Left kidney (tissue), 2 donors: ENCODE results near the gene MSRB3. TPM values are rescaled to one million over a fixed set of nuclear protein-coding genes. Genes with fewer than 3 reads are reported as not detected.
"Not testable (repeated sequence)": the region's sequence is repeated elsewhere in the genome, so short reads cannot be mapped to it uniquely, and the experiment has no call there.

Experiments
- DNase-seq: peaks from one replicate; pipeline ENCODE4 v3.0.0-alpha.2; 2013
- polyA plus RNA-seq: library from polyadenylated mRNA; unstranded; fragments of 120-200 nt; gene quantifications from one replicate; pipeline ENCODE4 v1.2.1, GENCODE V29; 2013; ENCODE audit not compliant: insufficient read length

The MSRB3 gene
- polyA plus RNA-seq, 1 donor, result 21.8 TPM

GRCh38 chr12:65282840-65283239 is 4.4 kb downstream of the MSRB3 start:
- DNase-seq, result no peak

DNA sequence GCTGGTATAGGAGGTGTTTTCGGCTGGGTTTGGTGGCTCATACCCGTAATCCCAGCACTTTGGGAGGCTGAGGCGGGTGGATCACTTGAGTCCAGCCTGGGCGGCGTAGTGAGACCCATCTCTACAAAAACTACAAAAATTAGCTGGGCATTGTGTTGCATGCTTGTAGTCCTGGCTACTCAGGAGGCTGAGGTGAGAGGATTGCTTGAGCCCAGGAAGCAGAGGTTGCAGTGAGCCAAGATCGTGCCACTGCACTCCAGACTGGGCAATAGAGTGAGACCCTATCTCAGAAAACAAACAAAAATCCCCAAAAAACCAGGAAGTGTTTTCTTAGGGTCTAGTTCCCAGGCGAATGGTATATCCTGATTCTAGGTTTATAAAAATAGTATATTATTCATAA is 7.0 kb downstream of the MSRB3 start:
- not testable (repeated sequence) for DNase-seq

GRCh38 chr12:65287426-65287825 is 8.9 kb downstream of the MSRB3 start:
- DNase-seq, result no peak

GRCh38 chr12:65292241-65292640 is 13.8 kb downstream of the MSRB3 start:
- DNase-seq, result no peak

- DNase-seq, result no peak
These were observed 15.3 kb downstream of the MSRB3 start for GRCh38 chr12:65293735-65294134.

DNA sequence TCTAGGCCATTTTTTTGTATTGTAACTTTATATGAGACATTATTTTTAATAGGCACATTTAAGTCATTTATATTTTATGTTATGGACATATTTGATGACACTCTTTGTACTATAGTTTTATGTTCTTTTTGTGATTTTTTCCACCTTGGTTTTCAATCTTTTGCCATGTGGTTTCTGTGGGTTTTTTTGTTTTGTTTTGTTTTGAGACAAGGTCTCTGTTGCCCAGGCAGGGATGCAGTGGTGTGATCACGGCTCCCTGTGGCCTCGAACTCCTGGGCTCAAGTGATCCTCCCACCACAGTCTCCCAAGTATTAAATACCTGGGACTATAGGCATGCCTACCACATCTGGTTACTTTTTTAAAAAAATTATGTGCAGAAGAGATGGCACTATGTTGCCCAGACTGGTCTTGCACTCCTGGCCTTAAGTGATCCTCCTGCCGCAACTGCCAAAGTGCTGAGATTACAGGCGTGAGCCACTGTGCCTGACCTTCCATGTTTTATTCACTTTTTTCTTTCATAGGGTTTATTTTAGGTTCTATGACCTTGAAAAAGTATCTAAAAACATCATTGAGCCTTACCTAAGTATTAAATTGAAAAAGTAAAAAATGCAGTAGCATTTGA is 16.3 kb downstream of the MSRB3 start:
- DNase-seq, result no peak

DNA sequence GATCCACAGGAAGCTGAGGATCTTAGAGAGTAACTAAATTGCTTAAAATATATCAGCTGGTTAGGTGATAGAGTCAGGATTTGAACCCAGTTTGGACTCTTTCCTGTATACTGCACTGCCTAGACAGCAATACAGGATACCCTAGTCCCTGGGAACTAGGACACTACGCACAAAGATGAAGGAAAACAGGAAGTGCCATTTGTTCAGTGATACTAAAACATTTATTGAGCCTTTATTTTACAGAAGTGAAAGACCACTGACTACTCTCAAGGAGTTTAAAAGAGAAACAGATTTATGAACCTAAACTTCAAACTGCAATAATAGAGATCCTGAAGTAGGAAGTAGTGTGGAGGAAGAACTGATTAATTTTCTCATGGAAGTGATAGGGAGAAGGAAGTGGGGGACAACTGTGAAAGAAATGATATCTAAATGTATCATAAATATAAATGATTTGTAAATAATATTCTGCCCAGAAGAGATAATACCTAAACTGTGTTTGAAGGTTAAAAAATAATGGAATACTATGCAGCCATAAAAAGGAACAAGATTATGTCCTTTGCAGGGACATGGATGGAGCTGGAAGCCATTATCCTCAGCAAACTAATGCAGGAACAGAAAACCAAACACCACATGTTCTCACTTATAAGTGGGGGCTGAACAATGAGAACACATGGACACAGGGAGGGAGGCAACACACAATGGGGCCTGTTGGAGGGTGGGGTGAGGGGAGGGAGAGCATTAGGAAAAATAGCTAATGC is 18.2 kb downstream of the MSRB3 start:
- no peak for DNase-seq

DNA sequence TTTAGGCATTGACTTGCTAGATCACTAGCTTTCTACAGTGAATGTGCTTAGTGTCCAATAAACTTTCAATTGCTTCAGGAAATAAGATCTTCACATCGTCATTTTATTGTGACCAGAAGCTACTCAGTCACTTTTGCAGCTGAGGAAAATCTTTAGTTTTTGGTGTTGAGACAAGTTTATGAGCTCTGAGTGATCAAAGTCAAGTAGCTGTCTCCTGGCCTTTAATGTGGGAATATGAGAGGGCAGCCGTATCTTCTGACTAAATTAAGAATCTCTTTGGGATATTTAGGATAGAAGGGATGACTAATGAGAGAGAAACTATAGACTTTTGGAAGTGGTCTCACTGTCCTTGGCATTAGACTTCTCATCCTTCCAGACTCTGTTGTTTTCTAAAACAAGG is 21.6 kb downstream of the MSRB3 start:
- DNase-seq, result no peak

DNA sequence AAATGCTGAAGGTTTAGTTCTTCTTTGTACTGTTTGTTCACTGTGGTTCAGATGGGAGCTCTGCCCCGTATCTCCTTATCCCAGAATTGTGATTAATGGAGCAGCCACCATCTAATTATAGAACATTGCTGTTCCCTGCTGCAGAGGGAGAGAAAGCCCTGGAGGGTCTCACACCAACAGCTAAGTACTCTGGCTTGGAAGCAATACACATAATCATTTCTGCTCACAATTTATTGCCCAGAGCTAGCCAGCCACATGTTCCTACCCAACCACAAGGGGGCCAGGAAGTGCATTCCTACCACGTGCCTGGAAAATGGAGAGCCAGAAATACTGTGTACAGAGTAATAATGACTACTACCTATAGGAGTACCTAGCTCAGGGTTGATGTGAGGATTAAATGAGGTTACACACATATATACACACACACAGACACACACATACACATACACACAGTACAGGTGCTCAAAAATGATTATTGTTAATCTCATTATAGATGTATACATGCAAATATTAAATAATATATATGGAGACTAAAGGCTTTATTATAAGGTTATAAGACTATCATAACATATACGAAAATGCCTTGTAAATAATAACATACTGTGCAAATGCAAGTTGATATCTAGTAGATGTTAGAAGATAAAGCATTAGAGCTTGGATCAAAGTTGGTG is 22.3 kb downstream of the MSRB3 start:
- DNase-seq, result no peak

GRCh38 chr12:65302891-65303290 is 24.4 kb downstream of the MSRB3 start:
- DNase-seq, result no peak

- DNase-seq, result no peak
These were observed 27.0 kb downstream of the MSRB3 start for GRCh38 chr12:65305346-65305950.

DNA sequence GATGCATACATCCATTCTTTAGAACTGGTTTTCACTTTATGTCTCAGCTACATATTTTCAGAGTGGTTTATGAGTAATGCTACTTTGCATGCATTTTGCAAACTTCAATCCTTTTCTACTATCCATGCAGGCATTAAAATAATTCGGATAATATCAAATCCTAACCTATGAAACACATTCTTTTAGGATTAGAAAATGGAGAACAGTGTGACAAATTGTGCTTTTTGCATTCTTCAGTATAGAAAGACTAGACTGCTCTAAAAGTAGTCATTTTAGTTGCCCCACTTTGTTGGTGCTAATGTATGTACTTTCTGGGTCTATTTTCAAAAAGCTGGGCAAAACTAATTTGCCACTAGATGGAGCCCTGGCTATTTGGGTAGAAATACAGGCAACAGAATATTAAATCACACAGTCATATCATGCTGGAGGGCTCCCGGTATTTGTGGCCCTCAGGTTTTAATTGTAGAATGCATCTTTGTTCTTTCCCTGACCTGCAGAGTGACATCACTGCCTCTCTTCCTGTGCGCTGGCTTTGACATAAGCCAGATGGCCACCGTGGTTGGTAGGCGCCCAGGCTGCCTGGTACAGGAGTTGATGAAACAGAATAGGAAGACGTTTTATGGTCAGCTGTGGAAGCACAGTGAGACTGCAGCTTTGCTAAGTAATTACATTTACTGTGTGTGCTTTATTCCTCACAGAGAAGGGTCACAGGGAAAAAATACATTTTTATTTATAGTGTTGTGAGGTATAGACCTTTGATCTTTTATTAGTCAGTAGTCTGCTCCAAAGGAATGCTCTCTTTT is 28.1 kb downstream of the MSRB3 start:
- no peak for DNase-seq

DNA sequence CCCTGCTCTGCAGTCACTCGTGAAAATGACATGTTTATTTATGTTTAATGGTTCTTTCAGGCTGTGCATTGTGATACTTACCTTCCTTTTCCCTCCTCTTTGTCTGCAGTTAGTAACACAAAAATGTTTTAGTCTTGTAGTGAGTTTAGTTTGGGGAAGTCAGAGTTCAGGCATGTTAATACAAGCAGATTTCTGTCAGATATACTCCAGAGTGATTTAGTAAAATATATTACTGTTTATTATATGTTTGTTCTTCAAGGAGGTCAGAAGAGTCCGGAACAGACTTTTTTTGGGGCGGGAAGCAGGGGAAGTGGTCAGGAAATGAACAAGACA is 28.7 kb downstream of the MSRB3 start:
- no peak for DNase-seq

GRCh38 chr12:65308006-65308405 is 29.5 kb downstream of the MSRB3 start:
- no peak for DNase-seq

DNA sequence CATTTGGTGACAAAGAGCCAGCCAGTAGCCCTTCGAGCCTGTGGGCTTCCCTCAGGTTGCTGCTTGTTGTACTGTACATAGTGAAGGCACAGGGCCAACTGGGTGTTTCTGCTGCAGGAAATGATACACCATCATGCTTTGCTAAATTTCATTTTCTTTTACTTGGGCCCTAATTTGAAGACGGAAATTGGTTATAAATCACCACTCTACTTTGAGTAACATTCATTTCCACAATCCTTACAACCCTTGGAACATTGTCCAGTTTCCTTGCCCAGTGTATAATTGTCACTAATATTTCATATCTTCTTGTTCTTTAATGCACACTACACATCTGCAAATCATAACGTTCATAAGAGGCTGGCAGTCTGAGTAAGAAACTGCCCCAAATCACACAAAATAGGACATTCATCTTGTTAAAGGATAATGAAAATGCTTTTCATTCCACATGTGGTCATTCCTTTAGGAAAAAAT is 30.2 kb downstream of the MSRB3 start:
- no peak for DNase-seq

DNA sequence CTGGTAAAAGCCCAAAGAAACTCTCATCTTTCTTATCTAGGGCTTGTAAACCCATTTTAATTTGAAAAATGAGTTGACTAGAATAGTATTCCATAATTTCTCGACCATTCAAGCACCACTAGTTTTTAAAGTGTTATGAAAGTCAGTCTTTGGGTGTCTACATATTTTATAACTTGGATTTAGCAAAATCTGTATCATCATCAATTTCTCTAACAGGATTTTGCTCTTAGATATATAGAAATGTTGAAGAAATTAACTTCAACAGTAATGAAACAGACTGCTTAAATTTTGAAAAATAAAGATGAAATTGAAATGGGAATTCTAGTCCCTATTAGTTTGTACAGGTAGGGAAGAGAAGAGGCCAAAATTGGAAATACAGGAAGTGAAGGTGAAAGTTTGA is 32.8 kb downstream of the MSRB3 start:
- no peak for DNase-seq

- no peak for DNase-seq
These were observed 35.3 kb downstream of the MSRB3 start for GRCh38 chr12:65313719-65314317.

- not testable (repeated sequence) for DNase-seq
These were observed 36.8 kb downstream of the MSRB3 start for GRCh38 chr12:65315238-65315637.

GRCh38 chr12:65318186-65318685 is 39.8 kb downstream of the MSRB3 start:
- DNase-seq, result no peak

DNA sequence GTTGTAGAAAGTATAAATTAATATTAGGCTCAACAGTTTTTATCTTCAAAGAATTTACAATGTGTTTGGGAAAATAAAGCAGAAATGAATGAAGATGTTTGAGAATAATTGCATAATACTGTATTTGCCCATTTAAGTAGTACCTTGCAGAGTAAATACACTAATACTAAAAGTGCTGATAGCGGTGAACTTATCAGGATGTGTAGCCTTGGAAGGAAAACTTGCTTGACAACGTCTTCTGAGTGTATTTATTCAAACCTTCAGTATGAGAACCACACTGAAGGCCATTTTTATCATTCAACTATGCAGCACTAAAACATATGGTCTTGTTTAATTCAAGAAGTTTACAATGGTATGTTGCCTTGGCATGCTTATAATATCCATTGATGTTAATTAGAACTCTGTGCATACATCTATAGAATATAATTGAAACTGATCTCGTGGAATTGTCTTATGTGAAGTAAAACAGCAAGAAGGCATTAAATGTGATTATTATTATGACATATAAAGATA is 41.3 kb downstream of the MSRB3 start:
- DNase-seq, result no peak

DNA sequence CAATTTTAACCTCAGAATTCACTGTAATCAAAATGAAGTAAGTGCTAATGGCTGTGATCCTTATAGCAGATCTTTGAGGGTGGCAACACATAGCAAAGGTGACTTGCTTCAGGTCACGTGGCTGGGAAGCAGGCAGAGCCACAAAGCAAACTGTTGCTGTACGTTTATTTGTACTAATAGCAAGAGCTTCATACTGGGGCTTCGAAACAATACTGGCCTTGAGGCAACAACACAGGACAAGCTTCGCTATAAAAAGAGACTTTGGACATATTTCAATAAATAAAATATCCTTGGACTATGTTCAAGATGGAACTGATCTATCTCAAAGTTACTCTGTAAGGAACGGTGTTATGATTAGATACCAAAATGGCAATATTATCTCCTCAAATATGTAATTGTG is 44.6 kb downstream of the MSRB3 start:
- no peak for DNase-seq
